OCI-LY1 (cell line): ENCODE data around the gene RPS8.

Source experiments
- H2AFZ ChIP-seq: fragments of 200-600 bp; sonication (generic), shearing (Covaris generic); 2 replicates; pipeline ENCODE4 v1.6.0; 2014; ENCODE audit warnings: antibody characterized with exemption, mild to moderate bottlenecking, low read length
- H3F3A ChIP-seq: fragments of 200-600 bp; sonication (generic), shearing (Covaris generic); 2 replicates; pipeline ENCODE4 v1.6.0; 2014; ENCODE audit warnings: mild to moderate bottlenecking, antibody characterized with exemption, low read length, moderate library complexity; ENCODE audit not compliant: insufficient read depth
- H3K27ac ChIP-seq: fragments of 200-600 bp; sonication (generic); 2 replicates; pipeline ENCODE4 v1.5.1; 2014; ENCODE audit warnings: low read length, mixed run types, mild to moderate bottlenecking, low read depth; ENCODE audit not compliant: poor library complexity, severe bottlenecking
- H3K27me3 ChIP-seq: fragments of 200-600 bp; sonication (generic); 2 replicates; pipeline ENCODE4 v1.6.0; 2014; ENCODE audit warnings: antibody characterized with exemption, mild to moderate bottlenecking, low read length, moderate library complexity; ENCODE audit not compliant: insufficient read depth
- H3K36me3 ChIP-seq: fragments of 200-600 bp; sonication (generic); 2 replicates; pipeline ENCODE4 v1.6.1; 2014; ENCODE audit warnings: mild to moderate bottlenecking, antibody characterized with exemption, low read length, moderate library complexity, mixed read lengths; ENCODE audit not compliant: insufficient read depth
- H3K4me1 ChIP-seq: fragments of 200-600 bp; sonication (generic); 2 replicates; pipeline ENCODE4 v1.5.1; 2014; ENCODE audit warnings: mild to moderate bottlenecking, low read length, moderate library complexity; ENCODE audit not compliant: insufficient read depth, severe bottlenecking
- H3K4me2 ChIP-seq: fragments of 200-600 bp; sonication (generic), shearing (Covaris generic); 2 replicates; pipeline ENCODE4 v1.6.1; 2014; ENCODE audit warnings: low read length
- H3K4me3 ChIP-seq: fragments of 200-600 bp; sonication (generic); 2 replicates; pipeline ENCODE4 v1.5.1; 2014; ENCODE audit warnings: low read length, low read depth, mild to moderate bottlenecking, mixed read lengths; ENCODE audit not compliant: poor library complexity, severe bottlenecking
- H3K79me2 ChIP-seq: fragments of 200-600 bp; shearing (Covaris generic); 2 replicates; pipeline ENCODE4 v1.6.1; 2016; ENCODE audit warnings: mixed run types, low read length, mixed read lengths; ENCODE audit not compliant: insufficient read depth
- H3K9ac ChIP-seq: fragments of 200-600 bp; sonication (generic), shearing (Covaris generic); 2 replicates; pipeline ENCODE4 v1.6.1; 2014; ENCODE audit warnings: mild to moderate bottlenecking, low read length, mixed read lengths
- H3K9me2 ChIP-seq: fragments of 200-600 bp; sonication (generic), shearing (Covaris generic); 2 replicates; pipeline ENCODE4 v1.6.1; 2014; ENCODE audit warnings: low read depth, mild to moderate bottlenecking, low read length, mixed read lengths
- H3K9me3 ChIP-seq: fragments of 200-600 bp; shearing (Covaris generic); 2 replicates; pipeline ENCODE4 v1.6.1; 2014; ENCODE audit warnings: low read length, mixed read lengths
- H4K20me1 ChIP-seq: fragments of 200-600 bp; sonication (generic), shearing (Covaris generic); 2 replicates; pipeline ENCODE4 v1.6.0; 2016; ENCODE audit warnings: mild to moderate bottlenecking, low read length; ENCODE audit not compliant: insufficient read depth
- CTCF ChIP-seq: fragments of 200-600 bp; sonication (generic), shearing (Covaris generic); IDR thresholded peaks from 2 replicates; pipeline ENCODE4 v1.5.1; 2017; ENCODE audit warnings: mild to moderate bottlenecking, antibody characterized with exemption, low read length, moderate library complexity, mixed read lengths
- EZH2 ChIP-seq: fragments of 200-600 bp; sonication (generic), shearing (Covaris generic); IDR thresholded peaks from 2 replicates; pipeline ENCODE4 v1.8.0; 2017; ENCODE audit warnings: borderline replicate concordance, mixed run types, mild to moderate bottlenecking, antibody characterized with exemption, low read length, moderate library complexity, mixed read lengths

Gene RPS8

GRCh38 chr1:44787506-44787905 lies 12.2 kb downstream of the RPS8 start:
- no peak overlapping the region for H3K4me3 ChIP-seq
- no peaks in the 10 kb centered on the region for H4K20me1 ChIP-seq
- no peaks in the 10 kb centered on the region for H3K9me2 ChIP-seq
- no peaks in the 10 kb centered on the region for H3K27me3 ChIP-seq
- H3K9ac ChIP-seq: no peak overlapping the region
- H3K4me2 ChIP-seq: no peak overlapping the region
- no peak overlapping the region for H2AFZ ChIP-seq
- H3K9me3 ChIP-seq: no peaks in the 10 kb centered on the region
- no peaks in the 10 kb centered on the region for H3K79me2 ChIP-seq
- peaks cover 4% of the 10 kb centered on the region; the same call in 1 of the 2 replicates for H3F3A ChIP-seq
- no peak for TF ChIP-seq CTCF
- TF ChIP-seq EZH2: no peak
- H3K27ac ChIP-seq: no peak overlapping the region
- peaks cover 37% of the 10 kb centered on the region for H3K4me1 ChIP-seq
- no peaks in the 10 kb centered on the region for H3K36me3 ChIP-seq

GRCh38 chr1:44788120-44788860 lies 12.9 kb downstream of the RPS8 start, which contains the start of gene BEST4:
BEST4 (minus strand) TSS chr1:44788170; CDS start chr1:44787705, 465 bp downstream.
- Histone ChIP-seq H3K4me1 (peaks cover 34% of the 10 kb centered on the region), H3K27ac (no peak within 1 kb of the TSS), H3F3A (no peaks in the 10 kb centered on the region), H3K4me3 (no peak within 1 kb of the TSS), H3K36me3 (no peaks in the 10 kb centered on the region), H4K20me1 (no peaks in the 10 kb centered on the region), H2AFZ (no peak within 1 kb of the TSS), H3K9me2 (no peaks in the 10 kb centered on the region), H3K79me2 (no peaks in the 10 kb centered on the region), H3K9ac (no peak within 1 kb of the TSS), H3K27me3 (no peaks in the 10 kb centered on the region), H3K4me2 (no peak within 1 kb of the TSS), H3K9me3 (no peaks in the 10 kb centered on the region)
- TF ChIP-seq EZH2: no peak
- TF ChIP-seq CTCF: no peak

- peaks cover 7% of the 10 kb centered on the region for H3K4me1 ChIP-seq
- no peak overlapping the region for H2AFZ ChIP-seq
- H3K4me2 ChIP-seq: no peak overlapping the region
- no peaks in the 10 kb centered on the region for H3K9me3 ChIP-seq
- no peaks in the 10 kb centered on the region for H3K36me3 ChIP-seq
- H4K20me1 ChIP-seq: no peaks in the 10 kb centered on the region
- H3K27ac ChIP-seq: no peak overlapping the region
- H3F3A ChIP-seq: no peaks in the 10 kb centered on the region
- H3K79me2 ChIP-seq: no peaks in the 10 kb centered on the region
- TF ChIP-seq EZH2 (no peak), CTCF (no peak)
- no peak overlapping the region for H3K9ac ChIP-seq
- H3K27me3 ChIP-seq: no peaks in the 10 kb centered on the region
- H3K4me3 ChIP-seq: no peak overlapping the region
- H3K9me2 ChIP-seq: no peaks in the 10 kb centered on the region
Measured at GRCh38 chr1:44790968-44791801, 15.8 kb downstream of the RPS8 start.
